NCI-H1092 treated with DMSO at 0.1 percent for 48 hours (cell line): ENCODE measurements around the gene THAP3.
"Not testable (repeated sequence)": the region's sequence is repeated elsewhere in the genome, so short reads cannot be mapped to it uniquely, and the experiment has no call there.

Experiments used
- DNase-seq: peaks from one replicate; lab custom pipeline; 2025; lab: John Stamatoyannopoulos, UW

THAP3 gene

GRCh38 chr1:6591222-6591621, 33.4 kb upstream of the THAP3 start:
- DNase-seq: no peak

GRCh38 chr1:6591644-6592043, 33.0 kb upstream of the THAP3 start:
- no peak for DNase-seq

- no peak for DNase-seq
These were observed 32.2 kb upstream of the THAP3 start for GRCh38 chr1:6592441-6592840.

GRCh38 chr1:6592865-6593593, 31.6 kb upstream of the THAP3 start:
- no peak for DNase-seq

DNA sequence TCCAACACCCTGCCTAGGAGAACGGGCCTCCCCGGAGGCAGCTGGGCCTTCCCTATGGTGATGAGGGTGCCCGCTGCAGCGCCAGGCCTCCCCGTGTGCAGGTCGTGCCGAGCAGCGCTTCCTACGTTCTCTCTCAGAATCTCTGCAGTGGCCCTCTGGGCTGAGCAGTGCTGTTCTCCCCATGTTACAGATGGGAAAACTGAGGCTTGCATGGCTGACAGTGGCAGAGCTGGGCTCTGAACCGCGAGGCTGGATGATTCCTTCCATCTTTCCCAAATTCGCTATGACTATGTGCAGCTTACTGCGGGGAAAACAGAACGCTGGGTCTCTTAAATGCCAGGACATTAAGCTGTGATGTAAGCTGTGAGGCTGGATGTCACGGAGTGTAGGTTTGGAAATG, 30.9 kb upstream of the THAP3 start:
- DNase-seq: no peak

GRCh38 chr1:6594977-6595740, 29.5 kb upstream of the THAP3 start:
- DNase-seq: no peak

GRCh38 chr1:6596351-6596750, 28.3 kb upstream of the THAP3 start:
- DNase-seq: no peak

- DNase-seq: no peak
These were observed 27.5 kb upstream of the THAP3 start for GRCh38 chr1:6596886-6597776.

GRCh38 chr1:6597777-6598131, 26.9 kb upstream of the THAP3 start:
- DNase-seq: no peak

GRCh38 chr1:6599141-6599975, 25.3 kb upstream of the THAP3 start:
- DNase-seq: no peak

DNA sequence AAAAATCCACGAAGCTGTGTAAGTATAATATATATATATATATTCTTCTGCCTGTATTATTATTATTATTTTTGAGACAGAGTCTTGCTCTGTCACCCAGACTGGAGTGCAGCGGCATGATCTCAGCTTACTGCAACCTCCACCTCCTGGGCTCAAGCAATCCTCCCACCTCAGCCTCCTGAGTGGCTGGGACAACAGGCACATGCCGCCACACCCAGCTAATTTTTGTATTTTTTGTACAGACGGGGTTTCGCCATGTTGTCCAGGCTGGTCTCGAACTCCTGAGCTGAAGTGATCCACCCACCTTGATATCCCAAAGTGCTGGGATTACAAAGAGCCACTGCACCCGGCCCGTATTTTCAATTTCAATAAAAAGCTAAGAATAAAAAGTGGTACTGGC, 24.7 kb upstream of the THAP3 start:
- not testable (repeated sequence) for DNase-seq

GRCh38 chr1:6600410-6601048, 24.1 kb upstream of the THAP3 start:
- no peak for DNase-seq

DNA sequence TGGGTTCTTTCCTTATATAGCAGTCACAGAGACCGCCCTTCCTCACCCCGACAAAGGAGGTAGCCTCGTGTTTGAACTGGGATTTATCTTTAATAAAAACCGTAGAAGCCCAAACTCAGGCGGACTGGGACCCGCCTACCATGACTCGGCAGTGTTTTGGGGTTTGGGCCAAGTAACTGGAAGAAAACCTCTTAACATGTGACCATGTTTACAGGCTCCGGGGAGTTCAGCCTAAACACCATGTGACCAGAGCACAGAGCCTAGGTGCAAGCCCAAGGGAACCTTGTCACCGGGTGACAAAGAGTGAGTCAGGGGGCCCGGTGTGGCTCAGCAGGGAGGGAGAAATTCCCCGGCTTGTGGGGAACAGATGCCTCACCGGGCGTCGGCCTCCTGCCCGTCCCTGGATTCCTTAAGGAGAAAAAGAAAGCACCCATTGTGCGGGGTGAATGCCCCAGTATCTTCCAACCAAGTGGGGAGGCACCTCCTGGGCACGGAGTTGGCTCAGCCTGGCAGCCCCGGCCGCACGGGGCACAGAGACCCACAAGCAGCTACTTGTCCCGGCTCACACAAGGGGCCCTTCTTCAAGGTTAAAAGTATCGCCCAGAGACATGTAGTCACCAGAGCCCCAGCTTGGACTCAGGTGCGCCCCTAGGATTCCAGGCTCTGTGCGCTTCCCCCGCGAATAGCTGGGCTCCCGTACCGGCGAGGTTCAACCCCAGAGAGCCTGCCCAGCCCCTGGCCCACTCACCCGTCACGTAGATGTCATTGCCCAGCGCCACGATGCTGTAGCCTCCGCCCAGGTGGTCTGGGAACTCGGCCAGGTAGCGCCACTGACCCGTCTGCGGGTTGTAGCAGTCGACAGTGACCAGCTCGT, 23.4 kb upstream of the THAP3 start:
- DNase-seq: peak; percentile 76

DNA sequence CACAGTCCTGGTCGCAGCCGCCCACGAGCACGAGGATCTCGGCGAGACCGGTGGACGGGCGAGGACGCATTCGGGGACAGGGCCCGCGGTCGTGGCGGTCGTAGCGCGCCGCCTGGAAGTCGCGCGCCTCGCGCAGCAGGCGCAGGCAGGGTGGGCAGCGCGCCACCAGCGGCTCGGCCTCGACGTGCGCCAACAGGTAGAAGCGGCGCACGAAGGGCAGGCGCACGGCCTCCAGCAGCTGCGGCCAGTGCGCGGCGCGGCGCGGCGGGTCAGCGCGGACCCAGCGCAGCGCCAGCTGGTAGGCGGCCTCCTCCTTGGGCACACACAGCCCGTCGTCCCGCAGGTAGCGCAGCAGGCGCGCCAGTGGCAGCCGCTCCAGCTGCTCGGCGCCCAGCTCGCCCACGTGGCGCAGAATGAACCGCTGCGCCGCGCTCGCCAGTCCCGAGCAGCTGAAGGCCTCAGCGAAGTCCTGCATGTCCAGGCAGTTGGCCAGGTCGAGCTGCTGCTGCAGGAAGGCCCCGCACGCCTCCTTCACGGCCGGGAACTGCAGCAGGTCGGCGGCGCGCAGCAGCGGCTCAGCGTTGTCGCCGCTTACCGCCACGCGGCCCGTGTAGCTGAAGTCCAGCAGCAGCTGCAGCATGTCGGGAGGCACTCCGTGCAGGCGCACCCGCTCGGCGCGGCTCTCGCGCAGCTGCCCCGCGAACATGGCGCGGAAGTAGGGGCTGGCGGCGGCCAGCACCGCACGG, 22.6 kb upstream of the THAP3 start:
- peak; percentile 90 for DNase-seq

DNA sequence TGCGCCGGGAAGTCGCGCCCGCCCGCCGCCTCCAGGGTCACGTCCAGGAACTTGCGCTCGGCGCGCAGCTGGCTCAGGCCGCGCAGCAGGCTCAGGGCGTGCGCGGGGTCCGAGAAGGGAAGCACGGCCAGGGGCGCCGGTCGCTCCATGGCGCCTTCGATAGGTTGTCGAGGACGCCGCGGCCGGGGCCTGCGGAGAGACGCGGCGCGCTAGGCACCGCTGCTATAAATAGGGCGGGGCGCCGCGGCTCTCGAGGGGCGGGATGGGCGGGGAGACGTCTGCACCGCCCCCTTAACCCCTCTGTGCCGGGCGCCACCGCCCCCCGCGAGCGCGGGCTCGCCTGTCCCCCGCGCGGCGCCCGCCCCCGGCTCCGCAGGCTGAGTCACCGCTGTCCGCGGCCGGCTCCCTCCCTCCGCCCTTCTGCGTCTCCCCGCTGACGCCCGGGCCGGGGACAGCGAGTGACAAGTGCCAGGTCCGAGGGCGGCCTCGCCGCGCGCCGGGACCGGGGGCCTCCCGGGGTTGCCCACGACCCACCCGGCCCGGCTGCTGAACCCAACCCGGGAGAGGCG, 21.9 kb upstream of the THAP3 start, which contains the start of gene KLHL21:
TSS of gene KLHL21 (minus strand) at position 201 of the 569 bp plus-strand sequence. CDS start at position 149, 52 bp downstream.
- DNase-seq: peak; percentile 90

- no peak for DNase-seq
These were observed 21.3 kb upstream of the THAP3 start for GRCh38 chr1:6603238-6603914.

GRCh38 chr1:6603915-6604558, 20.6 kb upstream of the THAP3 start:
- no peak for DNase-seq
